GM13977 (cell line): ENCODE data around the gene LAPTM4A.

Experiments used
- DNase-seq: peaks from one replicate; pipeline ENCODE4 v3.0.0; 2012; ENCODE audit warnings: low spot score
- in situ Hi-C: fragments of 300-500 bp; cut with MboI; formaldehyde crosslinking; loops from one replicate; pipeline ENCODE4 v1.12.0; 2022; ENCODE audit warnings: low sequenced_read_pairs, low pct_unique_long_range_greater_than_20kb, mixed read lengths, inconsistent platforms; ENCODE audit not compliant: unreplicated experiment
- TF ChIP-seq, protein P1 (sequence below): IDR thresholded peaks from 2 replicates; pipeline ENCODE4 v1.5.1; 2012; ENCODE audit warnings: mild to moderate bottlenecking, control low read depth; ENCODE audit not compliant: insufficient read depth; ENCODE audit errors: extremely low read depth, missing control alignments

Gene LAPTM4A

DNA sequence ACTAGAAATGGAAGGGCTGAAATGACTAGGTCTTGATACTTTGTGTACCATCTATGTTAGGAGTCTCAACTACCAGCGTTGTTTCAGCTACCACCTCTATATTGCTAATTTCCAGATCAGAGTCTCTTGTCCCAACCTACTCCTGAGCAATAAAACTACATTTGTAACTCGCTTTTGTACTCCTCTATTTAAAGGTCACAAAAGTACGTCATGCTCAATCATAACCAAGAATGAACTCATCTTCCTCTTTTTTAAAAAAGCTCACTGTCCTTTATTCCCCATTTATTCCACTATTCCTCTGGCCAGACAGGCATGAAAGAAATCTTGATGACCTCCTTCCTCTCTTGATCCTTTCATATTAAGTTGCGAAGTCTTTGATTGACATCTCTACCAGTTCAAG is 27.7 kb downstream of the LAPTM4A start:
- DNase-seq: no peak
- in situ Hi-C loops: no loop called here
- TF ChIP-seq, protein P1, sequence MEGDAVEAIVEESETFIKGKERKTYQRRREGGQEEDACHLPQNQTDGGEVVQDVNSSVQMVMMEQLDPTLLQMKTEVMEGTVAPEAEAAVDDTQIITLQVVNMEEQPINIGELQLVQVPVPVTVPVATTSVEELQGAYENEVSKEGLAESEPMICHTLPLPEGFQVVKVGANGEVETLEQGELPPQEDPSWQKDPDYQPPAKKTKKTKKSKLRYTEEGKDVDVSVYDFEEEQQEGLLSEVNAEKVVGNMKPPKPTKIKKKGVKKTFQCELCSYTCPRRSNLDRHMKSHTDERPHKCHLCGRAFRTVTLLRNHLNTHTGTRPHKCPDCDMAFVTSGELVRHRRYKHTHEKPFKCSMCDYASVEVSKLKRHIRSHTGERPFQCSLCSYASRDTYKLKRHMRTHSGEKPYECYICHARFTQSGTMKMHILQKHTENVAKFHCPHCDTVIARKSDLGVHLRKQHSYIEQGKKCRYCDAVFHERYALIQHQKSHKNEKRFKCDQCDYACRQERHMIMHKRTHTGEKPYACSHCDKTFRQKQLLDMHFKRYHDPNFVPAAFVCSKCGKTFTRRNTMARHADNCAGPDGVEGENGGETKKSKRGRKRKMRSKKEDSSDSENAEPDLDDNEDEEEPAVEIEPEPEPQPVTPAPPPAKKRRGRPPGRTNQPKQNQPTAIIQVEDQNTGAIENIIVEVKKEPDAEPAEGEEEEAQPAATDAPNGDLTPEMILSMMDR: no peak

DNA sequence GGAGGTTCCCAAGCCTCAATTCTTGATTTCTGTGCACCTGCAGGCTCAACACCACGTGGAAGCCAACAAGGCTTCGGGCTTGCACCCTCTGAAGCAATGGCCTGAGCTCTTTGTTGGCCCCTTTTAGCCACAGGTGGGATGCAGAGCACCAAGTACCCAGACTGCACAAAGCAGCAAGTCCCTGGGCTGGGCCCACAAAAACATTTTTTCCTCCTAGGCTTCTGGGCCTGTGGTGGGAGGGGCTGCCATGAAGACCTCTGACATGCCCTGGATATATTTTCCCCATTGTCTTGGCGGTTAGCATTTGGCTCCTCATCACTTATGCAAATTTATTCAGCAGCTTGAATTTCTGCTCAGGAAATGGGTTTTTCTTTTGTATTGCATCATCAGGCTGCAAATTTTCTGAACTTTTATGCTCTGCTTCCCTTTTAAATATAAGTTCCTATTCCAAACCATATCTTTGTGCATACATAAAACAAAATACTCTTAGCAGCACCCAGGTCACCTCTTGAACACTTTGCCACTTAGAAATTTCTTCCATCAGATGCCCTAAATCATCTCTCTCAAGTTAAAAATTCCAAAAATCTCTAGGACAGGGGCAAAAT is 29.9 kb downstream of the LAPTM4A start:
- DNase-seq: no peak
- in situ Hi-C loops: no loop called here
- TF ChIP-seq, protein P1: no peak

DNA sequence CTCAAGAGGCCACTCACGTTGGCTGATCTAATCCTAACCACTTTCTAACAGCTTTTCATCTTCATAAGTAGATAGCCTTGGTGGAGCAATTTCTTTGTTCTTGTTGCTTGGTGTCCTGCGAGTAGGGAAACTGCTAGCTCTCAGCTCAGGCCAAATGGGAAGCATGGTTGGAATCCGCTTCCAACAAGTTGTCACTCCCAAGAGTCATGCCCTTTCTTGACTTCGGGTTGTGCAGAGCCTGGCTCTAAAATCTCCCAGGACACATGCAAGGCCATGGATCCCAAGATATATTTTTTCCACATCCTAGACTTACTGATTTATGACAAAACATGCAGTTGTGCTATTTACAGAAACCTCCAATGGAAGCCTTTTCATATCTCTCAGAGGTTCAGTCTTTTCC is 31.7 kb downstream of the LAPTM4A start:
- DNase-seq: no peak
- TF ChIP-seq, protein P1: no peak
- in situ Hi-C loops: loop anchor here (10.0 kb wide), 1 partner anchor 75 kb away; no protein-coding TSS in a partner anchor

DNA sequence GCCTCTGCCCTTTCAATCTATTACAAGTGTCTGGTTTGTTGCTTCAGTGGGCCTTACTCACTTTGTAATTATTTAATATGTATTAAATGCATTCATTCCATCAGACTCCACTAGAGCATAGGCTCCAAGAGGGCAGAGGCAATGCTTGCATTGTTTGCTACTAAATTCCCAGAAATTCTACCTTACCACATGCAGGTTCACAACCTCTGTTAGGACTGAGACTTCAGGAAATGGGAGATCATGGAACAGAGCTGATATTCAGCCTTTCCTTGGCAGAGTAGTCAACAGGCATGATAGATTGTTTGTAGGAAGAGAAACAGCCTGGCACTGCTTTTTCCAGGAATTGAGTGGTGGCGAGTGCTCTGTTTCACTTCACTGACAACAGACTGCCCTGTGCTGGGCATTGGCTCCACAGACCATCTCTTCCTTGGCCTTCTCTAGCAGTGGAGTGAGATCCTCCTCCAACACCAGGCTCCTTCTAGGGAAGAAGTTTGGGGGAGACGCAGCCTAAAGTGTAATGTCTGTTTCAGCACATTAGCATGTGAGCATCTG is 32.8 kb downstream of the LAPTM4A start:
- in situ Hi-C loops: loop anchor here (10.0 kb wide), 1 partner anchor 76 kb away; no protein-coding TSS in a partner anchor
- no peak for DNase-seq
- TF ChIP-seq, protein P1: no peak

DNA sequence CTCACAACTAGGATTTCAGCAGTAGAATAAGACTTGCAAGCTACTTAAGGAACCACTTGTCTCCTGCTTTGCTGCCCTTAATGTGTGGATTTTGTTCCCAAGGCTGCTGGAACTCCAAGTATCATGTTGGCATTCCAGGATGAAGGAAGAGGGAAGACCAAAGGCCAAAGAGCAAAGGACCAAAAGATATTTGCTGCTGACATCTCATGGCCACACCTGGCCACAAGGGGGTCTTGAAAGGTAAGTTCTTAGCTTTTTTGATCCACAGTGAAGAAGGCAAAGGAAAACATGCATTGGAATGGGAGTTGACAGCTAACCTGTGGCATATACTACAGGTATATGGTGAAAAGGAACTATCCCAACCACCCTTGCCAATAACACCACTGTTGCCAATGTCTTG is 35.1 kb downstream of the LAPTM4A start:
- TF ChIP-seq, protein P1: no peak
- no peak for DNase-seq
- in situ Hi-C loops: loop anchor here (10.0 kb wide), 1 partner anchor 78 kb away; no protein-coding TSS in a partner anchor

DNA sequence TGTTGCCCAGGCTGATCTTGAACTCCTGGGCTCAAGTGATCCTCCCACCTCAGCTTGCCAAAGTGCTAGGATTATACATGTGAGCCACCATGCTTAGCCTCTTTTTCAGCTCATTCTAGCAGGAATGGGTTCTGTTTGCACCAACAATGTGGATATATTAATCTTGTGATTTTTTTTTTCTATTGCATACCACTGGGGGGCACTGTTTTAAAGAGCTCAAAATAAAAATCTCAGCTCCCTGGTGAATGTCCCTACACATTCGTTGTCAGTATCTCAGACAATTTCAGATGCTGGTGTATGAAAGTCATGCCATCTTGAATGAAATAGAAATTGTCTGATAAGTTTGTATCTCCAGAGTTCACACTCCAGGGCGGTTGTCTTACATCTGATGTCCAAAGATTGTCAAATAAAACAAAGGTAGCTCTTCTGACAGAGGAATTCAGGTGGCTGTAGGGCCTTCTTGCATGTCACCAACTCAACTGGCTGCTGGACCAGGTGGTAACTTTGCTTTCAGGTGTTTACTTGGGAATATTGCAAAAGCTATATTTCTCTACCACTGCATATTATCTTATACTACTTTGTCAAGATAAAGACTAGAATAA is 35.8 kb downstream of the LAPTM4A start:
- peak; percentile 72 for DNase-seq
- TF ChIP-seq, protein P1: peak; percentile 57
- in situ Hi-C loops: loop anchor here (10.0 kb wide), 1 partner anchor 79 kb away; no protein-coding TSS in a partner anchor
